ENCODE data around the gene SEMA3B.

DNA sequence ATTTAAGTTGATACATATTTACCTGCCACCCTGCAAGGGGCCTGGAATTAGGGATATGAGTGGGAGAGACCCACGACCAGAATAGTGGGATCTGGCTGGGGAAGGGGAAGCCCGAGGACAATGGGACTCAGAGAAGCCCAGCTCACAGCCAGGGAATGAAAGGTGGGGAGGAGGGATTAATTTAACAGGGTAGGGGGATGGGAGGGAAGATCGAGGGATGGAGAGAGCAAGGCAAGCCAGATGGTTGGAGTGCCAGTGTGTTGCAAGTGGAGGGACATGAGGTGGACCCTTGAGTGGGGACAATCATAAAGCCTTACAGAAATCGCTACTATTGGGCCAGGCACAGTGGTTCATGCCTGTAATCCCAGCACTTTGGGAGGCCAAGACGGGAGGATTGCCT lies 37.4 kb upstream of the SEMA3B start:
- TF ChIP-seq, protein P1, sequence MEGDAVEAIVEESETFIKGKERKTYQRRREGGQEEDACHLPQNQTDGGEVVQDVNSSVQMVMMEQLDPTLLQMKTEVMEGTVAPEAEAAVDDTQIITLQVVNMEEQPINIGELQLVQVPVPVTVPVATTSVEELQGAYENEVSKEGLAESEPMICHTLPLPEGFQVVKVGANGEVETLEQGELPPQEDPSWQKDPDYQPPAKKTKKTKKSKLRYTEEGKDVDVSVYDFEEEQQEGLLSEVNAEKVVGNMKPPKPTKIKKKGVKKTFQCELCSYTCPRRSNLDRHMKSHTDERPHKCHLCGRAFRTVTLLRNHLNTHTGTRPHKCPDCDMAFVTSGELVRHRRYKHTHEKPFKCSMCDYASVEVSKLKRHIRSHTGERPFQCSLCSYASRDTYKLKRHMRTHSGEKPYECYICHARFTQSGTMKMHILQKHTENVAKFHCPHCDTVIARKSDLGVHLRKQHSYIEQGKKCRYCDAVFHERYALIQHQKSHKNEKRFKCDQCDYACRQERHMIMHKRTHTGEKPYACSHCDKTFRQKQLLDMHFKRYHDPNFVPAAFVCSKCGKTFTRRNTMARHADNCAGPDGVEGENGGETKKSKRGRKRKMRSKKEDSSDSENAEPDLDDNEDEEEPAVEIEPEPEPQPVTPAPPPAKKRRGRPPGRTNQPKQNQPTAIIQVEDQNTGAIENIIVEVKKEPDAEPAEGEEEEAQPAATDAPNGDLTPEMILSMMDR (IDR thresholded peaks at IDR 0.05), result no peak
- TF ChIP-seq POLR2AphosphoS5 (IDR thresholded peaks at IDR 0.05), result no peak
- TF ChIP-seq POLR2A (IDR thresholded peaks at IDR 0.05), result no peak

All from gastroesophageal sphincter (tissue), 3 donors.